HepG2 (cell line): ENCODE results near the gene NBEA. TPM values are rescaled to one million over a fixed set of nuclear protein-coding genes. Genes with fewer than 3 reads are reported as not detected.

Source experiments
- ATAC-seq: fragments of 200-7000 bp; cut with Tn5 transposase; 3 replicates; pipeline ENCODE4 v1.9.1; 2020; ENCODE audit warnings: mild to moderate bottlenecking, moderate library complexity
- BruUV-seq: library from RNA; stranded (reverse); fragments of 400-500 nt; replicated peaks from 2 replicates; lab custom pipeline; 2021; lab: Mats Ljungman, UMichigan
- CTCF ChIA-PET: fragments of 300-600 bp; formaldehyde crosslinking; extraction: SDS; loops from one replicate; lab custom pipeline; 2021; ENCODE audit warnings: low total read pairs, inconsistent platforms, low intra/inter-chr PET ratio; lab: Yijun Ruan, JAX
- POLR2A ChIA-PET: fragments of 350-600 bp; sonication (Branson Sonifier 250); formaldehyde crosslinking; loops from one replicate; lab custom pipeline; 2020; ENCODE audit warnings: antibody characterized with exemption, inconsistent platforms; lab: Yijun Ruan, JAX
- DNase-seq: peaks from one replicate; pipeline ENCODE4 v3.0.0-alpha.2; 2015; ENCODE audit warnings: low spot score
- FAIRE-seq: peaks from 3 replicates; lab custom pipeline; 2011; peaks lifted over from hg19 to GRCh38; lab: Jason Lieb, UNC
- H2AFZ ChIP-seq: one replicate; pipeline ENCODE4 v1.6.1; 2011; ENCODE audit warnings: low read length, inconsistent platforms
- H3K27ac ChIP-seq: fragments of 300-600 bp; 3 replicates; pipeline ENCODE4 v1.8.0; 2011; ENCODE audit warnings: mixed run types, mild to moderate bottlenecking, mixed read lengths, low read length, inconsistent platforms; ENCODE audit not compliant: insufficient read depth; ENCODE audit errors: extremely low read length
- H3K27me3 ChIP-seq, 2 experiments: fragments of 200-600 bp in 1 of 2; 2 replicates in 1 of 2; 3 replicates in 1 of 2; pipeline versions ENCODE4 v1.6.0 to v1.8.0; 2011; ENCODE audit warnings: low read length in 2 of 2, mild to moderate bottlenecking in 2 of 2, moderate library complexity in 2 of 2, inconsistent platforms in 1 of 2; ENCODE audit not compliant: insufficient read depth in 2 of 2, control insufficient read depth in 1 of 2
- H3K36me3 ChIP-seq, 2 experiments: fragments of 200-600 bp in 1 of 2; replicated peaks in 1 of 2; 2 replicates in 1 of 2; 3 replicates in 1 of 2; pipeline versions ENCODE4 v1.5.1 to v1.8.0; 2011; ENCODE audit warnings: low read length in 2 of 2, inconsistent platforms in 1 of 2; ENCODE audit not compliant: insufficient read depth in 2 of 2, control insufficient read depth in 1 of 2
- H3K4me1 ChIP-seq: 2 replicates; pipeline ENCODE4 v1.5.1; 2012; ENCODE audit warnings: low read length, inconsistent platforms; ENCODE audit not compliant: insufficient read depth
- H3K4me2 ChIP-seq: 2 replicates; pipeline ENCODE4 v1.6.0; 2011; ENCODE audit warnings: low read depth, low read length, inconsistent platforms
- H3K4me3 ChIP-seq, 3 experiments: fragments of 200-600 bp in 1 of 3; sonication (generic), shearing (Covaris generic) in 1 of 3; replicated peaks in 1 of 3; 2 replicates each; pipeline ENCODE4 v1.5.1; 2011 to 2016; ENCODE audit warnings: low read length in 3 of 3, inconsistent platforms in 2 of 3, low read depth in 2 of 3, mild to moderate bottlenecking in 2 of 3, control low read depth in 1 of 3, mixed read lengths in 1 of 3; ENCODE audit not compliant: insufficient read depth in 1 of 3
- H3K79me2 ChIP-seq: one replicate; pipeline ENCODE4 v1.6.1; 2011; ENCODE audit warnings: low read length, inconsistent platforms; ENCODE audit not compliant: insufficient read depth
- H3K9ac ChIP-seq: 2 replicates; pipeline ENCODE4 v1.6.0; 2011; ENCODE audit warnings: mild to moderate bottlenecking, low read depth, low read length, inconsistent platforms; ENCODE audit not compliant: insufficient read depth
- H3K9me3 ChIP-seq: 2 replicates; pipeline ENCODE4 v1.5.1; 2012; ENCODE audit warnings: mild to moderate bottlenecking, low read length
- H4K20me1 ChIP-seq: 2 replicates; pipeline ENCODE4 v1.6.0; 2011; ENCODE audit warnings: inconsistent platforms, mild to moderate bottlenecking, low read length, moderate library complexity; ENCODE audit not compliant: insufficient read depth
- ETV6 ChIP-seq: sonication (generic); formaldehyde crosslinking; conservative IDR thresholded peaks from 2 replicates; pipeline ENCODE4 v1.4.0; 2020; ENCODE audit warnings: missing genetic modification reagents
- MAFG ChIP-seq: sonication (generic); formaldehyde crosslinking; IDR thresholded peaks from 2 replicates; pipeline ENCODE4 v1.5.1; 2020; ENCODE audit warnings: mild to moderate bottlenecking, missing genetic modification reagents
- NAIF1 ChIP-seq: sonication (generic); formaldehyde crosslinking; IDR thresholded peaks from 2 replicates; pipeline ENCODE4 v1.5.0; 2020; ENCODE audit warnings: mild to moderate bottlenecking, missing genetic modification reagents, borderline replicate concordance
- ZNF367 ChIP-seq: sonication (generic); formaldehyde crosslinking; IDR thresholded peaks from 2 replicates; pipeline ENCODE4 v1.4.0; 2020; ENCODE audit warnings: missing genetic modification reagents, borderline replicate concordance
- ZNF619 ChIP-seq: sonication (generic); formaldehyde crosslinking; IDR thresholded peaks from 2 replicates; pipeline ENCODE4 v1.4.0; 2020; ENCODE audit warnings: mild to moderate bottlenecking, missing genetic modification reagents
- ZNF746 ChIP-seq: sonication (generic); formaldehyde crosslinking; IDR thresholded peaks from 2 replicates; pipeline ENCODE4 v1.8.0; 2022; ENCODE audit warnings: mild to moderate bottlenecking, missing genetic modification reagents
- WGBS: methylation state at CpG from one replicate; pipeline ENCODE4 v1.1.6; 2017; ENCODE audit warnings: low lambda C conversion rate; 5-methylcytosine and 5-hydroxymethylcytosine counted together
- in situ Hi-C: cut with HindIII; loops from 2 replicates; pipeline ENCODE4 v1.10.0; 2017; ENCODE audit warnings: low pct_unique_long_range_greater_than_20kb; ENCODE audit not compliant: extremely low pct_ligation_motif_present
- intact Hi-C: fragments of 100-400 bp; cut with micrococcal nuclease; formaldehyde crosslinking; loops from one replicate; pipeline ENCODE4 v1.10.0; 2022; ENCODE audit not compliant: unreplicated experiment
- polyA plus RNA-seq, 8 experiments: library from polyadenylated mRNA; depleted of rRNA in 3 of 8; stranded (reverse) in 7 of 8; unstranded in 1 of 8; fragments of >200 nt; fragmentation: Illumina TruSeq in 4 of 8; extraction: Trizol in 4 of 8; gene quantifications; 2 replicates each; pipeline versions ENCODE4 v1.2.1 to v1.2.3, GENCODE V29; 2011 to 2016; ENCODE audit warnings: low read depth in 4 of 8, missing spikeins in 1 of 8, mixed read lengths in 1 of 8; ENCODE audit not compliant: insufficient read depth in 1 of 8
- total RNA-seq, 5 experiments: library from RNA; depleted of rRNA; stranded (reverse); fragments of >200 nt; fragmentation: Illumina TruSeq; extraction: Trizol; gene quantifications; 2 replicates each; pipeline ENCODE4 v1.2.3, GENCODE V29; 2016; ENCODE audit warnings: low read depth in 1 of 5
- TF ChIP-seq, protein P1 (sequence below): sonication (generic); formaldehyde crosslinking; IDR thresholded peaks from 2 replicates; pipeline ENCODE4 v1.5.1; 2020; ENCODE audit warnings: mild to moderate bottlenecking, missing genetic modification reagents, borderline replicate concordance

The NBEA gene
- total and polyA plus RNA-seq, 2 of the 13 experiments (the other 11 are each of a cell fraction or from before 2014, with no cell fraction given), result 2.7 to 2.8 TPM

GRCh38 chr13:35720290-35720689 lies 778.2 kb downstream of the NBEA start:
- Histone ChIP-seq H3K9me3 (no peaks in the 10 kb centered on the region), H3K9ac (no peak overlapping the region), H3K4me3 (no peak overlapping the region), H3K27me3 (peaks cover 0 to 22% of the 10 kb centered on the region in 2 experiments; a peak in 1 of 5 replicates), H3K36me3 (no peaks in the 10 kb centered on the region), H3K4me2 (no peak overlapping the region), H3K27ac (no peak overlapping the region), H2AFZ (no peak overlapping the region), H4K20me1 (no peaks in the 10 kb centered on the region), H3K79me2 (no peaks in the 10 kb centered on the region), H3K4me1 (0 out of 2 replicates have a peak, but pooled peaks cover 3% of the 10 kb centered on the region)
- in situ Hi-C loops (loop anchor here (25.0 kb wide), 1 partner anchor 508 kb away; no protein-coding TSS in a partner anchor), intact Hi-C loops (loop anchor here (2.0 kb wide), 1 partner anchor 509 kb away; no protein-coding TSS in a partner anchor)
- 60% methylated on average over 3 of the region's 5 CpGs for WGBS
- DNase-seq (no peak), ATAC-seq (no peak), FAIRE-seq (no peak)
- ChIA-PET POLR2A (no interaction called here), CTCF (interaction anchor here (1.3 to 1.6 kb wide), 3 partner anchors 89 to 556 kb away, joined by 5 to 13 read pairs (median 6); no protein-coding TSS in a partner anchor)
- BruUV-seq, result no TSS peak
- TF ChIP-seq, protein P1, sequence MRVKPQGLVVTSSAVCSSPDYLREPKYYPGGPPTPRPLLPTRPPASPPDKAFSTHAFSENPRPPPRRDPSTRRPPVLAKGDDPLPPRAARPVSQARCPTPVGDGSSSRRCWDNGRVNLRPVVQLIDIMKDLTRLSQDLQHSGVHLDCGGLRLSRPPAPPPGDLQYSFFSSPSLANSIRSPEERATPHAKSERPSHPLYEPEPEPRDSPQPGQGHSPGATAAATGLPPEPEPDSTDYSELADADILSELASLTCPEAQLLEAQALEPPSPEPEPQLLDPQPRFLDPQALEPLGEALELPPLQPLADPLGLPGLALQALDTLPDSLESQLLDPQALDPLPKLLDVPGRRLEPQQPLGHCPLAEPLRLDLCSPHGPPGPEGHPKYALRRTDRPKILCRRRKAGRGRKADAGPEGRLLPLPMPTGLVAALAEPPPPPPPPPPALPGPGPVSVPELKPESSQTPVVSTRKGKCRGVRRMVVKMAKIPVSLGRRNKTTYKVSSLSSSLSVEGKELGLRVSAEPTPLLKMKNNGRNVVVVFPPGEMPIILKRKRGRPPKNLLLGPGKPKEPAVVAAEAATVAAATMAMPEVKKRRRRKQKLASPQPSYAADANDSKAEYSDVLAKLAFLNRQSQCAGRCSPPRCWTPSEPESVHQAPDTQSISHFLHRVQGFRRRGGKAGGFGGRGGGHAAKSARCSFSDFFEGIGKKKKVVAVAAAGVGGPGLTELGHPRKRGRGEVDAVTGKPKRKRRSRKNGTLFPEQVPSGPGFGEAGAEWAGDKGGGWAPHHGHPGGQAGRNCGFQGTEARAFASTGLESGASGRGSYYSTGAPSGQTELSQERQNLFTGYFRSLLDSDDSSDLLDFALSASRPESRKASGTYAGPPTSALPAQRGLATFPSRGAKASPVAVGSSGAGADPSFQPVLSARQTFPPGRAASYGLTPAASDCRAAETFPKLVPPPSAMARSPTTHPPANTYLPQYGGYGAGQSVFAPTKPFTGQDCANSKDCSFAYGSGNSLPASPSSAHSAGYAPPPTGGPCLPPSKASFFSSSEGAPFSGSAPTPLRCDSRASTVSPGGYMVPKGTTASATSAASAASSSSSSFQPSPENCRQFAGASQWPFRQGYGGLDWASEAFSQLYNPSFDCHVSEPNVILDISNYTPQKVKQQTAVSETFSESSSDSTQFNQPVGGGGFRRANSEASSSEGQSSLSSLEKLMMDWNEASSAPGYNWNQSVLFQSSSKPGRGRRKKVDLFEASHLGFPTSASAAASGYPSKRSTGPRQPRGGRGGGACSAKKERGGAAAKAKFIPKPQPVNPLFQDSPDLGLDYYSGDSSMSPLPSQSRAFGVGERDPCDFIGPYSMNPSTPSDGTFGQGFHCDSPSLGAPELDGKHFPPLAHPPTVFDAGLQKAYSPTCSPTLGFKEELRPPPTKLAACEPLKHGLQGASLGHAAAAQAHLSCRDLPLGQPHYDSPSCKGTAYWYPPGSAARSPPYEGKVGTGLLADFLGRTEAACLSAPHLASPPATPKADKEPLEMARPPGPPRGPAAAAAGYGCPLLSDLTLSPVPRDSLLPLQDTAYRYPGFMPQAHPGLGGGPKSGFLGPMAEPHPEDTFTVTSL (CRISPR knock-in tag), result no peak
- TF ChIP-seq ZNF619 (CRISPR knock-in tag) (no peak), ETV6 (CRISPR knock-in tag) (no peak), ZNF746 (CRISPR knock-in tag) (no peak), ZNF367 (CRISPR knock-in tag) (no peak), NAIF1 (CRISPR knock-in tag) (no peak), MAFG (CRISPR knock-in tag) (no peak)
